Colon (tissue), 2 donors: ENCODE data around the gene TBC1D24.
"Not testable (repeated sequence)": the region's sequence is repeated elsewhere in the genome, so short reads cannot be mapped to it uniquely, and the experiment has no call there.

Source experiments
- FAIRE-seq: peaks from 2 replicates; lab custom pipeline; 2012; peaks lifted over from hg19 to GRCh38; lab: Jason Lieb, UNC
- donor health status: control.
- donor health status: control.

TBC1D24 gene

GRCh38 chr16:2533142-2533755 lies 58.3 kb downstream of the TBC1D24 start:
- not testable (repeated sequence) for FAIRE-seq

DNA sequence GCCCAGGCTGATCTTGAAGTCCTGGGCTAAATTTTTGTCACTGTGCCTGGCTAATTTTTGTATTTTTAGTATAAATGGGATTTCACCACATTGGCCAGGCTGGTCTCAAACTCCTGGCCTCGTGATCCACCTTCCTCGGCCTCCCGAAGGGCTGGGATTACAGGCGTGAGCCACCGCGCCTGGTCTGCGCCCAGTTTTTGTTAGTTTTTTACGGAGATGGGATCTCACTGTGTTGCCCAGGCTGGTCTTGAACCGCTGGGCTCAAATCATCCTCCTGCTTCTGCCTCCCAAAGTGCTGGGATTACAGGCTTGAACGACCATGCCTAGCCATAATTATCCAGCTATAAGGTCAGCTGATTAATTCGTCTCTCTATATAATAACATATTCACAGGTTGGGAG lies 59.0 kb downstream of the TBC1D24 start:
- no peak for FAIRE-seq

DNA sequence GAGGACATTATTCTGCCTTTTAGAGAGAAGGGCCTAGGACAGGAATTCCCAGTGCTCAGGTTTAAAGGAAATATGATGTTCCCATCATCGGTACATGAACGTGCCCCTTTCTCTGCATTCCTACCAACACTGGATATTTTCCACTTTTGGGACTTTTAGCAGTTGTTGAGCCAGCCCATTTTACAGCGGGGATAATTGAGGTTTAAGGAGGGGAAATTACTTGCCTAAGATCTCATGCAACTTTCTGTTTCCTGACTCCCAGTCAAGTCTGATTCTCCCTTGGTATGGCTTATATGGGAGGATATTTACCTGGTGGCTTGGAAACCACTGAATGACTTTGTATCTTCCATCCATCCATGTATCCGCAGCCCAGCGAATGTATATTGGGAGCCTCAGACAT lies 59.4 kb downstream of the TBC1D24 start:
- not testable (repeated sequence) for FAIRE-seq

GRCh38 chr16:2535625-2536013 lies 60.7 kb downstream of the TBC1D24 start:
- FAIRE-seq = no peak

- FAIRE-seq = no peak
Observed at GRCh38 chr16:2537451-2538379, 62.8 kb downstream of the TBC1D24 start, which contains the start of gene PDPK1. PDPK1 (plus strand) TSS chr16:2538021; CDS start chr16:2538113, 92 bp downstream.

- FAIRE-seq = not testable (repeated sequence)
Observed at GRCh38 chr16:2539192-2539844, 64.4 kb downstream of the TBC1D24 start.

GRCh38 chr16:2539845-2540458 lies 65.0 kb downstream of the TBC1D24 start:
- FAIRE-seq = not testable (repeated sequence)

GRCh38 chr16:2540912-2541311 lies 66.0 kb downstream of the TBC1D24 start:
- FAIRE-seq = not testable (repeated sequence)

GRCh38 chr16:2541409-2541808 lies 66.5 kb downstream of the TBC1D24 start:
- not testable (repeated sequence) for FAIRE-seq

DNA sequence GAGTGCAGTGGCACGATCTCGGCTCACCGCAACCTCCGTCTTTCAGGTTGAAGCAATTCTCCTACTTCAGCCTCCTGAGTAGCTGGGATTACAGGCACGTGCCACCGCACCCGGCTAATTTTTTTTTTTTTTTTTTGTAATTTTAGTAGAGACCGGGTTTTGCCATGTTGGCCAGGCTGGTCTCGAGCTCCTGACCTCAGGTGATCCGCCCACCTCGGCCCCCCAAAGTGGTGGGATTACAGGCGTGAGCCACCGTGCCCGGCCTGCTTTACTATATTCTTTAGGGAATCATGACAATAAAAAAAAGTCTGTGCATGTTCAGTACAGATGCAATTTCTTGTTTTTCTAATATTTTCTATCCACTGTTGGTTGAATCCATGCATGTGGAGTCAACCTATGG lies 68.8 kb downstream of the TBC1D24 start:
- FAIRE-seq = not testable (repeated sequence)

DNA sequence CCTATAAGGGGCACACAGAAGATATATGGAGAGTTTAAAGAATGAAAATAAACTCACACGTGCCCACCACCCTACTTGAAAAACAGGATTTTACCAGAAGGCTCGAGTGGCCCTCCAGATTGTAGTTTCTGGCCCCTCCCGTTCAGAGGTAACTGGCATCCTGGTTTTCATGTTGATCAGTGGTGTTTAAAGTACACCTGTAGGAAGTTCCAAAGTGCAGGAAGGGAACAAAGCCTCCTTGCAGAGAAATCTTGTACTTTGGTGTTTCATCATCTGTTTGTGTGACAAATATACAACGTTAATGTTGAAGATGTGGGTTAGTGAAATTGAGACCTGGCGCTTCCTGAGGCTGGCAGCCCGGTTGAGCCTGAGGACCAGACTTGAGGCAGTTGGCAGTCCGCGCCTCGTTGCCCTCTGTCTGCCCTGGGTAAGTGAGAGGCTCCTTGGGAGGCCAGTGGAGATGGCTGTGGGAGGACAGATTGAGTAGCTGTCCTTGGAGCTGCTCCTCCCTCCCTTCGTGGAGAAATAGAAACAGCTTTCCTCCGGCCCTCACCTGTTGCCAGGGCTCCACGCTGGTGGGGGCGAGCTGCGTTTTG lies 75.5 kb downstream of the TBC1D24 start:
- FAIRE-seq = not testable (repeated sequence)

DNA sequence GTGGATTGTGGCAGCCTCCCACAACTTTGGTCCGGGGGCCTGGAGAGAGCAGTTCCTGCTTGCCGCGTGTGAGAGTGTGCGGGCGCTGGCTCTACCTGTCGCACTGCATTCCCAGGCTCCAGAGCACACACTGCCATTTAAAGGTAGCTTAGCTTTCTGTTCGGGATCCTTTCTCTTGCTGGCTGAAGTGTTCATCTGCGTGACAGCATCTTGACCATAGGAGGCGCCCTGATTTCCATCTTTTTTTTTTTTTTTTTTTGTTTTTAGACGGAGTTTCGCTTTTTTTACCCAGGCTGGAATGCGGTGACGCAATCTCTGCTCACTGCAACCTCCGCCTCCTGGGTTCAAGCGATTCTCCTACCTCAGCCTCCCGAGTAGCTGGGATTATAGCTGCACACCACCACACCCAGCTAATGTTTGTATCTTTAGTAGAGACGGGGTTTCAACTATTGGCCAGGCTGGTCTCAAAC lies 76.5 kb downstream of the TBC1D24 start:
- FAIRE-seq = not testable (repeated sequence)

- not testable (repeated sequence) for FAIRE-seq
Observed at GRCh38 chr16:2554709-2555425, 79.9 kb downstream of the TBC1D24 start.
